Umbilical cord (tissue), 2 donors: ENCODE measurements around the gene CDK5RAP2. TPM values are rescaled to one million over a fixed set of nuclear protein-coding genes. Genes with fewer than 3 reads are reported as not detected.

Experiments
- DNase-seq: peaks from one replicate; pipeline ENCODE4 v3.0.0-alpha.2; 2015; ENCODE audit warnings: low spot score
- total RNA-seq: library from RNA; depleted of rRNA; stranded (reverse); fragments of >200 nt; gene quantifications from one replicate; pipeline ENCODE4 v1.2.3, GENCODE V29; 2014; ENCODE audit warnings: low replicate concordance; ENCODE audit not compliant: insufficient read depth

The CDK5RAP2 gene
- total RNA-seq, 1 donor from 2014 or later: 88.8 TPM

- no peak for DNase-seq
These were observed 141.0 kb downstream of the CDK5RAP2 start for GRCh38 chr9:120438836-120439546.

GRCh38 chr9:120438111-120438510, 141.9 kb downstream of the CDK5RAP2 start:
- no peak for DNase-seq

- DNase-seq: peak; percentile 68
These were observed 142.9 kb downstream of the CDK5RAP2 start for GRCh38 chr9:120436983-120437475.

- no peak for DNase-seq
These were observed 143.5 kb downstream of the CDK5RAP2 start for GRCh38 chr9:120436446-120436845.

- peak; percentile 73 for DNase-seq
These were observed 144.9 kb downstream of the CDK5RAP2 start for GRCh38 chr9:120435091-120435490.

- peak; percentile 98 for DNase-seq
These were observed 145.4 kb downstream of the CDK5RAP2 start for GRCh38 chr9:120434532-120434931.

GRCh38 chr9:120433701-120434100, 146.3 kb downstream of the CDK5RAP2 start:
- peak; percentile 49 for DNase-seq

- no peak for DNase-seq
These were observed 147.4 kb downstream of the CDK5RAP2 start for GRCh38 chr9:120432600-120432999.

GRCh38 chr9:120431268-120431667, 148.7 kb downstream of the CDK5RAP2 start:
- DNase-seq: no peak

- DNase-seq: no peak
These were observed 155.7 kb downstream of the CDK5RAP2 start for GRCh38 chr9:120424248-120424647.

GRCh38 chr9:120423812-120424211, 156.2 kb downstream of the CDK5RAP2 start:
- no peak for DNase-seq

- DNase-seq: no peak
These were observed 158.0 kb downstream of the CDK5RAP2 start for GRCh38 chr9:120421977-120422376.

- DNase-seq: no peak
These were observed 161.7 kb downstream of the CDK5RAP2 start for GRCh38 chr9:120418315-120418714.

- DNase-seq: no peak
These were observed 163.1 kb downstream of the CDK5RAP2 start for GRCh38 chr9:120416781-120417427.

GRCh38 chr9:120413121-120414048, 166.6 kb downstream of the CDK5RAP2 start:
- no peak for DNase-seq

GRCh38 chr9:120412425-120412951, 167.5 kb downstream of the CDK5RAP2 start:
- peak; percentile 77 for DNase-seq

GRCh38 chr9:120411862-120412424, 168.0 kb downstream of the CDK5RAP2 start:
- no peak for DNase-seq

GRCh38 chr9:120410925-120411501, 169.0 kb downstream of the CDK5RAP2 start:
- DNase-seq: no peak

GRCh38 chr9:120408680-120409258, 171.2 kb downstream of the CDK5RAP2 start:
- no peak for DNase-seq

GRCh38 chr9:120405860-120406259, 174.1 kb downstream of the CDK5RAP2 start:
- no peak for DNase-seq

GRCh38 chr9:120405134-120405533, 174.8 kb downstream of the CDK5RAP2 start:
- DNase-seq: no peak
